ENCODE results near the gene MRE11.
"Not testable (repeated sequence)": the region's sequence is repeated elsewhere in the genome, so short reads cannot be mapped to it uniquely, and the experiment has no call there.

Gene MRE11
- 83.5 to 119 reads per million in 2 donors for total RNA-seq

DNA sequence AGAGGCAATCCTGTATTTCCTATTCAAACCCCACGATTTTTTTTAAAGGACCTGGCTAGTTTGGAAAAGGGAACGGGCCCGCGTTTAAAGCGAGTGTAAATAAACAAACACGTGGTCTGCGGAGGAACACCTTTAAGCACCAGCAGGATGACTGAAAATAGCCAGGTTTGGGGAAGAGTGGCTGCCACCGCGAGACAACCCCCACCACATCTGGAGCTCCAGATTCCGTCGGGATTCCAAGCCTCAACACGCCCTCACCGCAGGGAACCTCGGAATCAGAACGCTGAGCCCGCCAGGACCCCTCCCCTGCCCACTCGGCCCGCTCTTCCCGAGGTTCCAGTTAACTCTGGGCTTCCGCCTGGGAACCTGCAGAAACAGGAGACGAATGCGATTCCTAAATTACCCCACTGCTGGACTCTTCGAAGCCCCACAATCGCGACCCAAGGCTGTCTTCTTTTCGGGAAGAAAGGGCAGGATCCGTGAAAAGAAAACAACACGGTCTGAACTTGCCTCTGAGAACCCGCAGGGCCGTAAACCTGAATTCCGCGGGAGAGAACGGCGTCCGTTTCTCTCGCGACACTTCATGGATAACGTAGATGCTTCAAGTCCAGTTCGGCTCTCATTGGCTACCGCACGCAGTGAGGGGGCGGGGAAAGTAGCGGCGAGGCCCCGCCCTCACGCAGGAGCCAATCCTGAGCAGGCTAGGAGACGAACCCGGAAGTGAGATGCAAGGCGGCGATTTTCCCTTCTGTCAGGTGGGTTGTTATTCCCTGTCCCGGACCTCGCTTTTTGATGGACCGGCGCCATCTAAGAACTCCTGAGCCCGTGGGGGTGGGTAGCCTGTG lies at the start of gene MRE11, which contains the start of gene ANKRD49:
TSS of gene MRE11 (minus strand) at position 564 of the 845 bp plus-strand sequence. CDS start 1,043 bp downstream, outside the sequence.
TSS of gene ANKRD49 (plus strand) at position 704 of the 845 bp plus-strand sequence. CDS start 2,710 bp downstream, outside the sequence.
- DNase-seq = peak; percentile 85

DNA sequence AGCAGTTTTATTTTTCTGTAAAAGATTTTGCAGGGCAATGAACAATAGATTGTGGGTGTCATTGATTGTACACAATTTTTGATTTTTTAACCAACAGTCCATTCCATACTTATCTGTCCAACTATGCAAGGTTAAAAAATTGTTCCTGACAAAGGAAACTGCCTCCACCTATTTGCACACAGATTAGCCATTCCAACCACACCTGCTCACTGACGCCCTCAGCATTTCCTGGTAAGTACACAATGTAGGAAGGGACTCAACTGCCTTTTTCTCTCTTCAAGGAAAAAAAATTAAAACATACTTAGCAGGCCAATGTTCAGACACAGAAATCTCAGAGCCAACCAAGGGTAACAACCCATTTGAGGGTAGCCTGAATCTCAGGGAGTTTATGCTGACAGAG lies 45.8 kb upstream of the MRE11 start:
- no peak for DNase-seq

DNA sequence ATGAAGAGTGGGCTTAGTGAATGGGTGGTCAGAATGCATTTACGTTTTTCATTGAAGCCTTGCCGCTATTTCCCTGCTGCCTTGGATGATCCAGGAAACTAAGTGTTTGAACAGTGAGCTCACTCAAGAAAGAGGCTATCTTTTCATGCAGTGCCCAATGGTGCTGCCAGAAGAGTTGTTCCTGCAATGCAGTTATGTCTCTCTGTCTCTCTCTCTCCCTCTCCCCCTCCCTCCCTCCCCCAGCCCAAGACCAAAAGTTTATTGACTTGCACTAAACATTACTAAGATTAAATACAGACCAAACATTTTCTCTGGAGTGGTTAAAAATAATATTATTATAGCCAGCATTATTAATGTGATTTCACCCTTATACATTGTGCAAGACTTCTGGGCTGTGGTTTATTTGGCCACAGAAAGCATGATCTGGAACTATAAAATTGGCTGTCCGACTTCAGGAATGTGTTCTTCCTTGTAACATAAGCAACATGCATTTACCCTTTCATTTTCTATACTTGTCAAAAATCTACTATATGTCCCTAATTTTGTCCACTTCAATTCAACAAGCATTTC lies 43.5 kb upstream of the MRE11 start:
- DNase-seq = no peak

DNA sequence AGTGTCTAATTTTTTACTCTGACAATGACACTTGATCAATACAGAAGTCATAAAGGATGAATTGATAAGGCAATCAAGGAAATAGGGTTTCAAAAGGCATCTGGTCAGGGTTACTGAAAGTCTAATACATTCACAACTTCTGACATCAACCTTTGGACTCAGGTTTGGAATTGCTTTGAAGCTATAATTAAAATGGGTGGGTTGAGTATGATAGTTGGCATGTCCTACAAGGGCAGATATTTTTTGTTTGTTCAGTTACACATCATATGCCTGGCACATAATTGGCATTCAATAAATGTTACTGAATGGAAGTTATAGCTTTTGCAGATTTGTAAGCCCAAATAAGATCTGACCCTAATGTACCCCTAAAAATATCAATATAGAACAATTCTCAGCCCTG lies 42.7 kb upstream of the MRE11 start:
- no peak for DNase-seq

DNA sequence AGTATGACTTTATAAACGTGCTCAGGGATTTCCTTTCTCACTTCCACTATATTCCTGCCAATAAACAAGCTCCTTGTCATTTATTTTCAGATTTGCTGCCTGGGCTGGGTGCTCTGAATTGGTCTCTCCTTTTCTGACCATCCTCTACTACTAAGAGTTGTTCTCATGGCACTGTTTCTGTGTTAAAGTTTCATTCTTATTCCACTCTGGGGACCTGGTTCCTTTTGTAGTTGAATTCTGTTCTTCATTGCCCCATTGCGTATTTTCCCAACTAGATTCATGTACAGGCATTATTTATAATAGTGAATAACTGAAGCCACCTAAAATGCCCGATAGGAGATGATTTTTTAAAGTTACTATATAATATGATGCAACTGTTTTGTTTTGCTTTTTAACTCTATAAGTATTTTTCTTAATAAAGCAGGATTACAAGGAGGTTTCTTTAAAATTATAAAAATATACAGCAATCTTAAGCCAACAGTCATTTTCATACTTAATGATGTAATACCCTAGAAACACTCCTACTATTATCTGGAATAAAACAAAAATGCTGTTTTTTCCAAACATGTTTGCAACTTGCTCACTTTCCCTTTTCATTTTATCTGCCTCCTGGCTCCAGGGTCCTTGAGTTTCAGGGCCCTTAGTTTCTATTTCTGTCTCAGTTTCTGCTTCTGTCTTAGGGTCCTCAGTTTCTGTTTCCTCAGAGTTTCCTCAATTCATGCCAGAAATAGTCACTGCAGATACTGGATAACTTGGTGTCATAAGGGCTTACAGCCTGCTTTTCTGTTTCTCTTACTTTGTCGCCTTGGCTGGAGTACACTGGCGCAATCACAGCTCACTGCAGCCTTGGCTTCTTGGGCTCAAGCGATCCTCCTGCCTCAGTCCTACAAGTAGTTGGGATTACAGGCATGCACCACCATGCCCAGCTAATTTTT lies 40.3 kb upstream of the MRE11 start:
- DNase-seq = no peak

DNA sequence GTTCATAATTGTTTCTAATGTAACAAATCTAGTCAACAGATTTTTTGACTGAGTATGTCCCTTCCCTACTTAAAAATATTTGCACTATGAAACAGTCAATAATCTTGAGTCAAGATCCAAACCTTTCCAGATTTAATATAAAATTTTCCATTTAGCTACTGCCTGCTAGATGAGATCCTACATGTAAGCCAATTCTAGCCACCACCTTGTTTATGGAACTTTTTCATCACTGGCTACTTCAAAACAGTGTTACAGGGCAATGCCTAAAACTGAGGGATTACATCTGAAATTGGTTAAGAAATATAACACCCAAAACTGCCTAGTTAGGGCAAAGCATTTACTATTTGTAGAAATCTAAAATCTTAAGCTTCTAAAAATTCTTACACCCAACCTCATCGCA lies 39.6 kb upstream of the MRE11 start:
- no peak for DNase-seq

DNA sequence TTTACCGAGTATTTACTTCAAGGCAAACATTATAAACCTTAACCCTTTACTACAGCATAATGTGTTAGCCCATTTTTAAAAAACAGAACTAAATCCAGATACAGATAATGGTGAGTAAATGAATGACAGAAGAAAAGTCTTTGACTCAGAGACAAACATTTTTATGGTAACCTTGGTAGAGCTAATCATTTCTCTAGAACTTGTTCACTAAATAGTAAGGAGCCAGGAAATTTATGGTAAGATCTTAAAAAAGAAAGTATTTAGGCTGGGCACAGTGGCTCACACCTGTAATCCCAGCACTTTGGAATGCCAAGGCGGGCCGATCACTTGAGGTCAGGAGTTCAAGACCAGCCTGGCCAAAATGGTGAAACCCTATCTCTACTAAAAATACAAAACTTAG lies 38.6 kb upstream of the MRE11 start:
- DNase-seq = no peak

DNA sequence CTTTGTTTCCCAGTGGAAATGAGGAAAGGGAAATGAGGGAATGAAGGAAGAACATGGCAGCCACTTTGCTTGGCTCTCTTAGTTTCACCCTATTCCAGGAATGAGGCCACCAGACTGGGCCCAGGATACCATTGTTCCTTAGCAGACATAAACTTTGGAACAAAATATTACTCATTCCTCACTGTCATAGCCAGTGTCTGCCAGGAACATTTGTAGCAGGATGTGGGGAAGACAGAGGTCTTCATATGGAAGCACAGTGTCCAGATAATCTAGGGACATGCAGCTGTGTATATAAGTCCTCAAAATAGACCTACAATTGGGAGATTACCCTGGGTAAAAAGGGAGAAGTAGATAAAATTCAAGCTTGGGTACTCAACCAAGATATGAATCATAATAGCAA lies 34.9 kb upstream of the MRE11 start:
- DNase-seq = no peak

DNA sequence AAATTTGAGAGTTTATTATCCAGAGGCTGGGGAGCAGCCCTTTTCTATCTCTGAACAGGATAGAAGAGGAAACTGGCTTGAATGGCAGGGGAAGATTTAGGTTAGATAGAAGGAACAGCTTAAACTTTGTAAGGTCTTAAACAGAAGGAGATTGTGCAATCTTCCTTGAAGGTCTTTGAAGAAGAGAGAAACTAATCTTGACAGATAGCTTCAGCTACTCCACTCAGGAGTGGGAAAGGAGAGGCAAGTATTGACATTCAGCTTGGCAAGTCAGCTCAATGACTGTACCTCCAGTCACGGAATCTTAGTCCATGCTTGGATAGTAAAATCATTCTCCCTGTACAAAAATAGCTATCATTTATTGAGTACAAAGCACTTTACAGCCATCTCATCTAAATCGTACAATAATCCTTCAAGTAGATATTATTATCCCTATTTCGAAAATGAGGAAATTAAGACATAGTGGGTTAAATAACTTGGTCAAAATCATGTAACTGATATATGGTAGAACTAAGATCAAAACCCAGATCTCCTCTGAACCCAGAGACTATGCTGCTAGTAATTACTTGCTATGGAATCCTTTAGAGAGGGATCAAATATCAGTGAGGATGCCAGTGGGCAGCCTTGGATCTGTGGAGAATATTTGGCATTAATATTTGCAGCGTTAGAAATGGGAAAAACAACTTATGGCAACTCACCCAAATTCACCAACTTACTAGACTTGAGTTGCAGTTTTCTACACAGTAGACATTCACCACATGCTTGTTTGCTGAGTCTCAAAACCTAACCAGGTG lies 33.2 kb upstream of the MRE11 start:
- DNase-seq = no peak

DNA sequence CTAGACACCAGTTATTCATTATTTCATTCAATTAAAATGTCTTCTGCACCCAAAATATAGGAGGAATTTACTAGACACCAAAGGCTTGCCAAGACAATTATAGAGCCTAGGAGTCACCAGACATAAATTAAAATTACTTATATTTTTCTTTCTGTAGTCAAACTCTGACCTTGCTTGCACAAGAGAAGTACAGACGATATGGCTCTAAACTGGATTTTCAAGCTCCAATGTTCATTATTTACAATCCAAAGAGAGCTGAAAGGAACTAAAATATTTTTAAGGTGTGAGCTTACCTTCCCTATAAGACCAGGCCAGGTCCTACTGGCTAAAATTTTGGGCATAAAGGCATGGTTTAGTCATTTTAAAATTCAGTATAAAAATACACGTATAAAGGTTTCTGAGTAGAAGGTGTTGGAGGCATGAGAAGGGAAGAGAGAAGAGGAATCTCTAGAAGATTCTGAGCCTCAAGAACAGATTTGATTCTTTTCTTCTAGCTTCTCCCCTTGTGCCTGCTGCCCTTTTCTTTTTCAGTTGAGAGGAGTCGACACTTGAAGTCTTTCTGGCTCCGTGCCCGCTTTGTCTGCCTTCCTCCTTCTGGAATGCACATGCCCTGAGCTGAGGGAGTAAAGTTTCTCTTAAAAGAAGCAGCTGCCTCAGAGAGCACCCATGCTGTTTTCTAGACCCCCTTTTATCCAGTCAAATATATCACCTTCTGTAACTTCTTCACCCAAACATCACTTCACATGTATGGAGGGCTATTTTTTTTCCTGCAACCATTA lies 32.1 kb upstream of the MRE11 start:
- no peak for DNase-seq

DNA sequence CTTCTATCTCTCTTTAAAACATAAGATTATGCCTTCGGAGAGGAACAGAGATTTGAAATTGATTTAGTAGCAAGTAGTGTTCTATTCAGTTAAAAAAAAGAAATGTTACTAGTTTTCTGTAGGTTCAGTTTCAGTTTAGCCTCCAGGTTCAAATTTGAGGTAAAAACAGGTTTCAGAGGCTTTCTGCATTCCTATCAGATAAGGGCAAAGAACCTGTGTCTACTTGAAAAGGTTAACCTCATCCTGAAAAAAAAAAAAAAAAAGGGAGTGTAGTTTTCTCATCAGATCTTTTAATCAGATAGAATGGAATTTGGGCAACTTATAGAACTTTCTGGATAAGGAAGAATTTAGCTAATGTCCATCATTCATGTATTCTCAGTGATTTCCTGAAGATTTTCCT lies 30.7 kb upstream of the MRE11 start:
- no peak for DNase-seq

DNA sequence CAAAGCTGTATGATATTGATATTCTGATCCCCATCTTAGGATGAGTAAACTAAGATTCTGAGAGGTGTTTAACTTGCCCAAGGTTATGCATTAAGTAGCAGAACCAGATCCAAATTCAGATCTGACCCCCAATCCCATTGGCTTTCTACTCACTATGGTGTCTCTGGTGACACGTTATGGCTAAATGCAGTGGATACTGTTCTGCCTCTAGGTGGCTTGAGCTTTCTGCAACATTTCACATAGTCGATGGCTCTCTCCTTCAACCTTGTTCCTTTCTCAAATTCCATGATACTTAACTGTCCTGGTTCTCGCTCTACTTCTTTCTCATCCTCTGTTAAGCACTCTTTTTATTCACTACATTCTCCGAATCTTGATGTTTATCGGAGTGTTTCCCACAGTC lies 28.0 kb upstream of the MRE11 start:
- no peak for DNase-seq

DNA sequence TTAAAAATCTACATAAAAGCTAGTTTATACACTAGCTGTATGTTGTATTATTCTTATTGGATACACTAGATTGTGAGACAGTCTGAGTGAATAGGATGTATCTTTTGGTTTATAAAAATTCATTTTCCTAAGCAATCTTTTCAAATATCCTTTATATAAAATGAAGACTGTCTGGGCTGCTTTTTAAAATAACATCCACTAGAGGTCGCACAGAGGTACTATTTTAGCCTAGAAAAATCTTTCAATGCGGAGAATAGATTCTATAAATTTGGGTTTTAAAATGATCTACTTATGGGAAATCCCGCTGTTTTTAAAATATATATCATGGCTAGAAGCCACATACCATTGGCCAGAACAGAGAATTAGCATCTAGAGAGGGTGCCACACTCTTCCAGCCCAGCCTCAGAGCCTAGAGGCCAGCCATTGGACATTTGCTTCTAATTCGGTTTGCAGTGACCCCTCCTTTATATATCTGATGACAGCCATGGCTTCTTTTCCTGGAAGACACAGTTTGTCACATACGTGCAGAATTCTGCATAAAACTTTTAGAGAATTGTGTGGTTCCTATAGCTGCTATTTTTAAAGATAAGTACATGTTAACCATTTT lies 25.9 kb upstream of the MRE11 start:
- DNase-seq = no peak

DNA sequence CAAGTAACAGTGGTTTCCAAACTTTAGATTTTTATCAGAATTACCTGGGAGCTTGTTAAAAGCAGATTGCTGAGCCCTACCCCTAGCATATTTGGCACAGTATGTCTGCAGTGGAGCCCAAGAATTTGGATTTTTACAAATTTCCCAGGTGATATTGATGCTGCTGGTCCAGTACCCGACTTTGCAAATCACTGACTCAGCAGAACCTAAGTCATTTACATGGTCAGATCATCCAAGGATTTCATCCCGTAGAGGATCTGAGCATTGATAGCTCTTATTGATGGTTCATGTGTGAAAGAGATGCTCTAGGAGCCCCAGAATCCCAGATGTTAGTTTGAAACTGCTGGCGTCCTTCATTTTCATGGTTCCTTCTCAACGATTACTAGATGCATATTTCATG lies 24.7 kb upstream of the MRE11 start:
- no peak for DNase-seq

DNA sequence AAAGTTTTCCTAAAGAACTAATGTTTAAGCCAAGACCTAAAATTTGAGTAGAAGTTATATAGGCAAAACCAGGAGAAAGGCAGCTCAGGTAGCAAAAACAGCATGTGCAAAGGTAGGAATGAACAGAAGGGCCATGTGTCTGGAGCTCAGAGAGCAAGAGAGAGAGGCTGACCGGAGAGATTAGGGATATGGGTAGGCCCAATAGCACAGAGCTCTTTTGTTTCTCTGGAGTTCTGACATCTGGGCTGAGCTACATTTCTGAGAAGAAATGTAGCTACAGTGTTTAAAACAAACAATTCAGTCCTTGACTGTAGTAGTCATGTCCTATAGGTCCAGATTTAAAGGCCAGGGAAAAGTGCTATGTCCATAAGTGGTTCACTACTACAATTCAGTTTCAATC lies 23.1 kb upstream of the MRE11 start:
- no peak for DNase-seq

DNA sequence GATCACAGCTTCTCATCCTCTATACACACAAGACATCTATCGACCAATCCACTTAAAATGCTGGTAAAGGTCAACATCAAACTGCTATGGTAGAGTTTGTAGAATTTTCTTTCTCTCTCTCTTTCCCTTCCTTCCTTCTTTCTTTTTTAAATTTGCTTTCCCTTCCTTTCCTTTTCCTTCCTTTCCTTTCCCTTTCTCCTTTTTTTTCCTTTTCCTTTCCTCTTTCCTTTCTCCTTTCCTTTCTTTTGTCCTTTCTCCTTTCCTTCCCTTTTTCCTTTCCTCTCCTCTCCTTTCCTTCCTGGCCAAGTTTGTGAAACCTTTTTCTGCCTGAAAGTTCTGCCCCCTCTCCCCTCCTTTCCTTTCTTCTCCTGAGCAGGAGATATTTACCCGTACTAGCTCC lies 21.8 kb upstream of the MRE11 start:
- DNase-seq = no peak

DNA sequence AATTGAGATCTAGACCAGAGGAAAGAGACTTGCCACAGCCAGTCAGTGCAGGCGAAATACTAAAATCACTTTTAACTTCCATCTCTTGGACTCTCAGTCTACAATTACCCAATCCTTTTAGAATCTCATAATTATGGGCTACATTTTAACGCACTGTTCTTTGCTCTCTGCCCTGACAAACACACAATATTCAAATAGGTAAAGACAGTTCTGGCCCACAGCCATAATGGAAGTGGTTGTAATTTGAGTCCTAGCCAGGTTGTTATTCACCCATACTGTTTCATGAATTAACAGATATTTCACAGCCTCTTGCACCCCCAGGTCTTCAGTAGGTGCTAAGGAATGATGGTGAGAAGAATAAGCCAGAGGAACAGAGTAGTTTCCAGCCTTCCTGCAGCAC lies 19.4 kb upstream of the MRE11 start:
- DNase-seq = no peak

DNA sequence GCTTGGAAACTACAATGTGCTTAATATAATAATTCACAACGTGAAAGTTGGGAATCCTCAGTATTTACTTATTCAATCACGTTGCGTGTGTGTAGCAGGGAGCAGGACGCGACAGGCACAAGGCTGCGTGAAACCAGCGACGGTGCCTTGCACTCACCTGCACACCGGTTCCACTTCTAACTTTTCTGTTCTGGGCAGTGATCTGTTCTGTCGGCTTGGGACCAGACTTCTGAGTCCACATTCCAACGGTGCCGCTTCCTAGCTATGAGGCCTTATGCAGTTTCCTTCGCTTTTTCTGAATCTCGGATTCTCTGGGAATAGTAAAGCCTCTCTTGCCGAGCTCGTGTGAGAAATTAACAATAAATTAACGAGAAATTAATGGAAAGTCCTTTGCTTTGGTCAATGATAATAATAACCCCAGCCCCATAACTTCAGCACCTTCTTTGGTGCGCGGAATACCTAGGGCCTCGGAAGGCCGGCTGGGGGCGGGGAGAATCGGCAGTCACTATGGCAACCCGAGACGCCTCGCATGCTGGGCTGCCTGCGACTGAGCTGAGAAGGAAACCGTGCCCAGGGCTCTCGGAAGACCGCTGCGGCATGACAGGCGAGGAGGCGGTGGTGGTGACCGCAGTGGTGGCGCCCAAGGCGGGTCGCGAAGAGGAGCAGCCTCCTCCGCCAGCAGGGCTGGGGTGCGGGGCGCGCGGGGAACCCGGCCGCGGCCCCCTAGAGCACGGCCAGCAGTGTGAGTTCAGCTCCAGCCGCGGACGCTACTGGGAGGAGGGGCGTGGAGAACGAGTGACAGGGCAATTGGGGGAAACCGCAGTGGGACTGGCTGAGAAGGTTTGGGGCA lies 18.5 kb upstream of the MRE11 start, which contains the start of gene C11orf97:
TSS of gene C11orf97 (plus strand) at position 530 of the 850 bp plus-strand sequence. CDS start at position 598, 68 bp downstream.
- DNase-seq = peak; percentile 34

DNA sequence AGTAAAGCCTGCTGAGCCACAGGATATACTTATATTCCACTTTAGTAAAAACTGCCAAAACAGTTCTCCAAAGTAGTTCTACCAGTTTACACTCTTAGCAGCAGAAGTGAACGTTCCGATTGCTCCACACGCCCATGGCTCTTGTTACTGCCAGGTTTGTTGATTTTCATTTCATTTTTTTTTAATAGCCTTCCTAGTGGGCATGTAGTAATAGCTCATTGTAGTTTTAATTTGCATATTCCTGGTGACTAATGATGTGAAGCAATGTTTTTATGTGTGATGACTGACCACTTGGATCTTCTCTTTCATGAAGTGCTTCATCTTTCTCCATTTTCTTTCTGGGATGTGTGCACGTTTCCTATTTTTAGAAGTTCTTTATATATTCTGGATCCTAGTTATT lies 13.8 kb upstream of the MRE11 start:
- DNase-seq = no peak

DNA sequence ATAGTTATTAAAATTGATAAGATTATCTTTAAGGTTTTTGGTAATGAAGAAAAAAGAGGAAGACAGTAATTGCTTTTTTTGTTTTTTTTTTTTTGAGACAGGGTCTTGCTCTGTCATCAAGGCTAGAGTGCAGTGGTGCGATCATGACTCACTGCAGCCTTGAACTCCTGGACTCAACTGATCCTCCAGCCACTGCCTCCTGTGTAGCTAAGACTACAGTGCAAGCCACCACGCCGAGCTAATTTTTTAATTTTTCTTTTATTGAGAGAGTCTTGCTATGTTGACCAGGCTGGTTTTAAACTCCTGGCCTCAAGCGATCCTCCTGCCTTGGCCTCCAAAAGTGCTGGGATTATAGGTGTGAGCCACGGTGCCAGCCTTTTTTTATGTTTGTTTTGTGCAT lies 12.9 kb upstream of the MRE11 start:
- DNase-seq = not testable (repeated sequence)

Data from activated gamma-delta T cell (primary cell).